SK-N-DZ (cell line): ENCODE results near the gene PHF24.
"Not testable (repeated sequence)": the region's sequence is repeated elsewhere in the genome, so short reads cannot be mapped to it uniquely, and the experiment has no call there.

ENCODE experiments used
- DNase-seq: peaks from one replicate; pipeline ENCODE4 v3.0.0-alpha.2; 2015; ENCODE audit warnings: low spot score

PHF24 gene

GRCh38 chr9:34996905-34997279 is 38.8 kb downstream of the PHF24 start:
- DNase-seq = no peak

- no peak for DNase-seq
These were observed 39.3 kb downstream of the PHF24 start for GRCh38 chr9:34997379-34997781.

DNA sequence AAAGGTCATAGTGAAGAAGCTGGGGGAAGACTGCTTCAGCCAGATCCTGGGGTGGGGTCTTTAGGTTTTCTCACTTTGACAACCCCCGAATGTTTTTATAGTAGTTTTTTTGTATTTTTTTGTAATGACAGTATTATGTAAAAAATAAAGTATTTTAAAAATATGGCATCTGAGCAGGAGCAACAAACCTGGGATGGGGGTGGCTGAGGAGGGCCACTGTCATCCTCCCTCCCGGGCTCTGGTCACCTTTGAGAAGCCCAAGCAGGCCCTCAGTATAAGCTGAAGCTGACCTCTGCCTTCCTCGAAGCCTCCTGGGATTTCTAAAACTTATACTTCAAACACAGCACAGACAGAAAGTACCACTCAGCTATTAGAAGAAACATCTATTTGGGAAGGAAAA is 40.2 kb downstream of the PHF24 start:
- no peak for DNase-seq

GRCh38 chr9:34999576-34999975 is 41.5 kb downstream of the PHF24 start:
- DNase-seq = no peak

GRCh38 chr9:35000535-35001284 is 42.6 kb downstream of the PHF24 start:
- DNase-seq = no peak

GRCh38 chr9:35001285-35001677 is 43.2 kb downstream of the PHF24 start:
- DNase-seq = no peak

DNA sequence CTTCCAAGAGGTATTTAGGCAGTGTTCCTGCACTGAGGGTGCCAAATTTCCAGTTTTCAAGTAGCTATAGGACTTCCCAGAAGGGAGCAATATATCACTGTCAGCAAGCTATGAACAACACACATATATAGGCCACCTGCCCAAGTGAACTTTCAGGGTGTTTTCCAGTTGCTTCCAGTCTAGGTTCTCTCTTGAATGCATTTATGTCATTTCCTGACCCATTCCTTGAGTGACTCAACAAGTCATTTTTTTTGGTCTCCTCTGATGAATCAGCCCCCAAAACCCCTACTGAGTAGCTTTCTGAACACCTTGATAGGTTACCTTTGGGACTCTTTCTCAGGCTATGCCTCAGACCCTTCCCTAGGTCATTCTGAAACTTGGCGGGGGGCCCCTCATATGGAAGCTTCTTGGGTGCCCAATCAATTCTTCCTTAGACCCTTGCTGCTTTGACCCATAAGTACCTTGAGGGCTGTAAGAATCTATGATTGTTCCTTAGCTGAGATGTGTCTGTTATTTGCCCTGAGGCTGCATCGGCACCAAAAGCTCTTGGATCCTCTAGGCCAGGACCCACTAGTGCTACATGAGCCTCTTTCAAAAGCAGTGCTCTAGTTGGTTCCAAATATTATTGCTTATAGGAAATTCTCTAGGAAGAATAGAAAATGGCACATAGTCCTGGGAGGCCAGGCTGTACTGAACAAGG is 43.9 kb downstream of the PHF24 start:
- DNase-seq = no peak

DNA sequence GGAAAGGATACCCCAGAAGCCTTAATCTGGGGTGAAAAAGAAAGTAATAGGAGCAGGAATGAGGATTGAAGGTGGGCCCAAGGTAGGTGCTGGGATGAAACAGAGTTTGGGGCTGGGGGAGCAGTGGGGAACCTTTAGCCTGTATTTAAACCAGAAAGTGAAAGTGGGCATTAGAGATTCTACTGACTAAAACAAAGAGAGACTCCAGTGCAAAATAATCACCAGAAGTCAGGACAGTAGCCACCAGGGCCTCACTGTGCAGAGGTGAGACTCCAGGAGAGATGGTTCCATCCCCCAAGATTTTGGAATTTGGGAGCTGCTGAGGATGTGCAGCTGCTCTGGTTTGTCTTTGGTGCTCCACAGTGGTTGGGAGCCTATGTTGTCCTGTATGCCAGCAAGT is 44.5 kb downstream of the PHF24 start:
- no peak for DNase-seq

DNA sequence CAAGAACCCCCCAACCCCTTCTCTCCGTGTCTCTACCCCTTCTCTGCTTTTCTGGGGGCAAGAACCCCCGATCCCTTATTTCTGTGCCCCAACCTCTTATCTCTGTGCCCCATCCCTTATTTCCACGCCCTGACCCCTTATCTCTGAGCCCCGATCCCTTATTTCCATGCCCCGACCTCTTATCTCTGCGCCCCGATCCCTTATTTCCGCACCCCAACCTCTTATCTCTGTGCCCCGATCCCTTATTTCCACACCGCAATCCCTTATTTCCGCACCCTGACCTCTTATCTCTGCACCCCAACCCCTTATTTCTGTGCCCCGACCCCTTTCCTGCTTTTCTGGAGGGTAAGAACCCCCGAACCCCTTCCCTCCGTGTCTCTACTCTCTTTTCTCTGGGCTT is 46.2 kb downstream of the PHF24 start:
- not testable (repeated sequence) for DNase-seq

- no peak for DNase-seq
These were observed 52.4 kb downstream of the PHF24 start for GRCh38 chr9:35010351-35010958.

GRCh38 chr9:35014517-35014916 is 56.4 kb downstream of the PHF24 start:
- DNase-seq = no peak

GRCh38 chr9:35023443-35023842 is 65.4 kb downstream of the PHF24 start:
- not testable (repeated sequence) for DNase-seq

GRCh38 chr9:35026671-35027070 is 68.6 kb downstream of the PHF24 start:
- no peak for DNase-seq

- DNase-seq = no peak
These were observed 69.3 kb downstream of the PHF24 start for GRCh38 chr9:35027374-35027773.

DNA sequence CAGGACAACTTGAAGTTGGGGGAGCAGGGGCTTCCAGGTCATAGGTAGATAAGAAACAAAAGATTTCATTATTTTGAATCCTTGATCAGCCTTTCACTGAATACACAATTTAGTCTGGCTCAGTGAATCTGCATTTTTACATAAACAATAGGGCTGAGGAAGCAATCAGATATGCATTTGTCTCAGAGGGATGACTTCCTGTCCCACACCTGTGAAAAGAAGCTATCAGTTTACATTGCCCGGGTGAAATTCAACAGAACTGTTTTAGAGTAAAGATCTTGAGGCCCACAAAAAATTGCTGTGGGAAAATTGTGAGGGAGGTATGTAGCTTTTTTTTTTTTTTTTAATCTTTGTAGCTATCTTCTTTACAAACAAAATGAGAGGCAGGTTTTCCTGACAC is 69.8 kb downstream of the PHF24 start:
- no peak for DNase-seq

GRCh38 chr9:35028341-35028740 is 70.3 kb downstream of the PHF24 start:
- DNase-seq = no peak

DNA sequence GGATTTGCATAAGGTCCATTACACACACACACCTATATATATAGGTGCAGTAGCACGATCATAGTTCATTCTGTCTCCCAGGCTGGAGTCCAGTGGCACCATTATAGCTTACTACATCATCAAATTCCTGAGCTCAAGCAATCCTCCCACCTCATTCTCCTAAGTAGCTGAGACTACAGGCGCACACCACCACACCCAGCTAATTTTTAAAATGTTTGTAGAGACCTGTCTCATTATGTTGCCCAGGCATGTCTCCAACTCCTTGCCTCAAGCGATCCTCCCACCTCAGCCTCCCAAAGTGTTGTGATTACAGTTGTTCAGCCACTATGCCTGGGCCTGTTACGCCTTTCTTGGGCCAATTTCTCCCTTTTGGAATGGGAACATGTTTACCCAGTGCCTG is 71.2 kb downstream of the PHF24 start:
- DNase-seq = no peak

DNA sequence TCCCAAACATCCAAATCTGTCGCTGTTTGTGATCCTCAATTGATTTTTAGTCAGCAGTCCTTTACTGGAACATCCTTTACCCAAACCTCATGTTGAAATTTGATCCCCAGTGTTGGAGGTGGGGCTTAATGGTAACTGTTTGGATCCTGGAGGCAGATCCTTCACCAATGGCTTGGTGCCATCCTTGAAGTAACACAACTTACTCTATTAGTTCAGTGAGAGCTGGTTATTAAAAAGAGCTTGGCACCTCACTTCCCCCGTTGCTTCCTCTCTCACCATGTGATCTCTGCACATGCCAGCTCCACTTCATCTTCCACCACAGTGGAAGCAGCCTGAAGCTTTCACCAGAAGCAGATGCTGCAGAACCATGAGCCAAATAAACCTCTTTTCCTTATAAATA is 71.8 kb downstream of the PHF24 start:
- DNase-seq = no peak
